GM12878 (cell line): ENCODE measurements around the gene ARHGAP6. TPM values are rescaled to one million over a fixed set of nuclear protein-coding genes. Genes with fewer than 3 reads are reported as not detected.
A peak's percentile ranks its signal among the peaks of the same experiment; 100 is the strongest.

Source experiments
- ATF7 ChIP-seq: fragments of 450-650 bp; IDR thresholded peaks from 2 replicates; pipeline ENCODE4 v1.6.1; 2016; ENCODE audit warnings: low read depth, mild to moderate bottlenecking
- CBX5 ChIP-seq: sonication (generic); IDR thresholded peaks from 2 replicates; pipeline ENCODE4 v1.6.1; 2016; ENCODE audit warnings: low read depth, moderate library complexity, mild to moderate bottlenecking, inconsistent platforms
- CHD4 ChIP-seq: fragments of 200-600 bp; sonication (generic); IDR thresholded peaks from 2 replicates; pipeline ENCODE4 v1.6.1; 2016; ENCODE audit warnings: mild to moderate bottlenecking
- EED ChIP-seq: sonication (generic); IDR thresholded peaks from 2 replicates; pipeline ENCODE4 v1.6.1; 2016; ENCODE audit warnings: antibody characterized with exemption, low read depth
- IRF5 ChIP-seq: fragments of 450-650 bp; IDR thresholded peaks from 2 replicates; pipeline ENCODE4 v1.6.1; 2017; ENCODE audit warnings: borderline replicate concordance
- LARP7 ChIP-seq: fragments of 450-650 bp; IDR thresholded peaks from 2 replicates; pipeline ENCODE4 v1.6.1; 2017; ENCODE audit warnings: mild to moderate bottlenecking
- MEF2B ChIP-seq: fragments of 450-650 bp; IDR thresholded peaks from 2 replicates; pipeline ENCODE4 v1.6.1; 2018; ENCODE audit warnings: mild to moderate bottlenecking, moderate library complexity; ENCODE audit not compliant: partially characterized antibody, poor library complexity, severe bottlenecking
- MLLT1 ChIP-seq: fragments of 450-650 bp; IDR thresholded peaks from 2 replicates; pipeline ENCODE4 v1.6.1; 2016; ENCODE audit warnings: mild to moderate bottlenecking
- NFIC ChIP-seq: IDR thresholded peaks from 2 replicates; pipeline ENCODE4 v1.6.1; 2012; ENCODE audit warnings: low read depth, mild to moderate bottlenecking, inconsistent platforms, low read length, moderate library complexity
- NKRF ChIP-seq: fragments of 450-650 bp; conservative IDR thresholded peaks from 2 replicates; pipeline ENCODE4 v1.6.1; 2017; ENCODE audit warnings: mild to moderate bottlenecking, moderate library complexity
- NR2C2 ChIP-seq: IDR thresholded peaks from 2 replicates; pipeline ENCODE4 v1.6.1; 2011; ENCODE audit warnings: borderline replicate concordance, low read depth; ENCODE audit not compliant: control insufficient read depth, insufficient read length
- NR2F1 ChIP-seq: fragments of 450-650 bp; conservative IDR thresholded peaks from 2 replicates; pipeline ENCODE4 v1.6.1; 2017; ENCODE audit warnings: mild to moderate bottlenecking
- PBX3 ChIP-seq: IDR thresholded peaks from 2 replicates; pipeline ENCODE4 v1.6.1; 2011; ENCODE audit warnings: mild to moderate bottlenecking, low read depth, low read length, moderate library complexity; ENCODE audit not compliant: insufficient replicate concordance
- POLR2AphosphoS5 ChIP-seq: IDR thresholded peaks from 2 replicates; pipeline ENCODE4 v1.6.1; 2011; ENCODE audit warnings: mild to moderate bottlenecking, low read length, inconsistent platforms
- STAT1 ChIP-seq: fragments of 450-650 bp; conservative IDR thresholded peaks from 2 replicates; pipeline ENCODE4 v1.6.1; 2014; ENCODE audit warnings: antibody characterized with exemption, mild to moderate bottlenecking
- STAT3 ChIP-seq: IDR thresholded peaks from 2 replicates; pipeline ENCODE4 v1.6.1; 2011; ENCODE audit warnings: low read depth, low read length, improper control_type of control experiment
- TBL1XR1 ChIP-seq: IDR thresholded peaks from 2 replicates; pipeline ENCODE4 v1.6.1; 2012; ENCODE audit warnings: low read depth, low read length, improper control_type of control experiment
- ZBTB40 ChIP-seq: fragments of 450-650 bp; IDR thresholded peaks from 2 replicates; pipeline ENCODE4 v1.6.1; 2016; ENCODE audit warnings: mild to moderate bottlenecking, moderate library complexity, borderline replicate concordance
- ZZZ3 ChIP-seq: IDR thresholded peaks from 2 replicates; pipeline ENCODE4 v1.6.1; 2011; ENCODE audit warnings: low read depth; ENCODE audit not compliant: control insufficient read depth, insufficient read length
- polyA plus RNA-seq, 11 experiments: library from polyadenylated mRNA; depleted of rRNA in 4 of 11; unstranded in 6 of 11; stranded (reverse) in 5 of 11; fragments of >200 nt; fragmentation: Nextera tagmentation in 4 of 11; fragmentation: Illumina TruSeq in 1 of 11; extraction: Ambion mirVana in 4 of 11; extraction: Trizol in 1 of 11; gene quantifications; 1 replicate in 1 of 11; 2 replicates in 10 of 11; pipeline versions ENCODE4 v1.2.1 to v1.2.3, GENCODE V29; 2011 to 2016; ENCODE audit warnings: inconsistent platforms in 2 of 11, missing spikeins in 2 of 11, low read depth in 1 of 11
- total RNA-seq, 4 experiments: library from RNA; depleted of rRNA in 3 of 4; stranded (reverse); fragments of >200 nt in 3 of 4; fragmentation: Illumina TruSeq in 1 of 4; extraction: Trizol in 1 of 4; gene quantifications; 2 replicates each; pipeline versions ENCODE4 v1.2.1 to v1.2.3, GENCODE V29; 2013 to 2021

Gene ARHGAP6
- total and polyA plus RNA-seq, 10 of the 15 experiments (the other 5 are each of a cell fraction or from before 2014, with no cell fraction given): 0.20 to 1.8 (median 0.76) TPM

- TF ChIP-seq MLLT1: peak; percentile 54; the same call in 1 of the 2 replicates
- no peak for TF ChIP-seq EED
- no peak for TF ChIP-seq STAT3
- peak; percentile 36; the same call in 1 of the 2 replicates for TF ChIP-seq LARP7
- peak; percentile 89 for TF ChIP-seq ZBTB40
- TF ChIP-seq NR2C2: no peak
- TF ChIP-seq CBX5: peak; percentile 70; the same call in 1 of the 2 replicates
- no peak for TF ChIP-seq CHD4
- TF ChIP-seq TBL1XR1: no peak
- no peak for TF ChIP-seq ATF7
- no peak for TF ChIP-seq ZZZ3
- TF ChIP-seq POLR2AphosphoS5: peak; percentile 71
- 0 out of 2 replicates have a peak, but pooled peaks have one; percentile 16 for TF ChIP-seq NR2F1
- peak; percentile 63; the same call in 1 of the 2 replicates for TF ChIP-seq IRF5
- no peak for TF ChIP-seq STAT1
- peak; percentile 85 for TF ChIP-seq PBX3
- no peak for TF ChIP-seq NFIC
- TF ChIP-seq MEF2B: peak; percentile 16
- TF ChIP-seq NKRF: peak; percentile 53; the same call in 1 of the 2 replicates
Measured at GRCh38 chrX:11111037-11111851, 554.5 kb downstream of the ARHGAP6 start, which contains the start of gene HCCS (continued).
